Central memory CD4-positive, alpha-beta T cell (primary cell): ENCODE data around the gene TOGARAM2.

Source experiments
- DNase-seq: peaks from one replicate; pipeline ENCODE4 v3.0.0; 2022
- total RNA-seq, 3 experiments: gene quantifications; one replicate each; lab custom pipeline; 2026; lab: John Stamatoyannopoulos, UW

TOGARAM2 gene
- 0.38 to 3.5 (median 2.1) reads per million in 3 experiments for total RNA-seq

- DNase-seq = no peak
Measured at GRCh38 chr2:28981016-28981441, at the start of gene TOGARAM2. TOGARAM2 (plus strand) TSS chr2:28981298; CDS start chr2:28994835, 13,537 bp downstream.

GRCh38 chr2:28934769-28935168 lies 46.3 kb upstream of the TOGARAM2 start:
- DNase-seq = no peak

GRCh38 chr2:28941008-28941407 lies 40.1 kb upstream of the TOGARAM2 start:
- no peak for DNase-seq

- no peak for DNase-seq
Measured at GRCh38 chr2:28944535-28945248, 36.4 kb upstream of the TOGARAM2 start.

GRCh38 chr2:28948160-28948559 lies 32.9 kb upstream of the TOGARAM2 start:
- no peak for DNase-seq

- DNase-seq = no peak
Measured at GRCh38 chr2:28949190-28949589, 31.9 kb upstream of the TOGARAM2 start.

GRCh38 chr2:28949617-28950305 lies 31.3 kb upstream of the TOGARAM2 start:
- DNase-seq = no peak

GRCh38 chr2:28950941-28951630 lies 30.0 kb upstream of the TOGARAM2 start:
- no peak for DNase-seq

- DNase-seq = no peak
Measured at GRCh38 chr2:28951910-28952835, 28.9 kb upstream of the TOGARAM2 start.

GRCh38 chr2:28952836-28953211 lies 28.3 kb upstream of the TOGARAM2 start:
- DNase-seq = no peak

- no peak for DNase-seq
Measured at GRCh38 chr2:28955467-28955866, 25.6 kb upstream of the TOGARAM2 start.

GRCh38 chr2:28956415-28956826 lies 24.7 kb upstream of the TOGARAM2 start:
- peak; percentile 6 for DNase-seq

- DNase-seq = no peak
Measured at GRCh38 chr2:28956890-28957289, 24.2 kb upstream of the TOGARAM2 start.

GRCh38 chr2:28958689-28959088 lies 22.4 kb upstream of the TOGARAM2 start:
- peak; percentile 52 for DNase-seq

GRCh38 chr2:28960401-28960800 lies 20.7 kb upstream of the TOGARAM2 start:
- DNase-seq = no peak

- DNase-seq = no peak
Measured at GRCh38 chr2:28962505-28962904, 18.6 kb upstream of the TOGARAM2 start.

- DNase-seq = no peak
Measured at GRCh38 chr2:28970464-28971160, 10.5 kb upstream of the TOGARAM2 start.

GRCh38 chr2:28972778-28973335 lies 8.2 kb upstream of the TOGARAM2 start:
- no peak for DNase-seq

GRCh38 chr2:28974252-28974651 lies 6.8 kb upstream of the TOGARAM2 start:
- DNase-seq = no peak

GRCh38 chr2:28975671-28976070 lies 5.4 kb upstream of the TOGARAM2 start:
- DNase-seq = no peak

- DNase-seq = no peak
Measured at GRCh38 chr2:28976584-28976983, 4.5 kb upstream of the TOGARAM2 start.
